Colonic mucosa (tissue), 4 donors: ENCODE results near the gene SPESP1. TPM values are rescaled to one million over a fixed set of nuclear protein-coding genes. Genes with fewer than 3 reads are reported as not detected.
"Not testable (repeated sequence)": the region's sequence is repeated elsewhere in the genome, so short reads cannot be mapped to it uniquely, and the experiment has no call there.

Experiments
- DNase-seq: peaks from one replicate; pipeline ENCODE4 v3.0.0-alpha.2; 2020
- H3K27ac ChIP-seq: fragments of 200-600 bp; one replicate; pipeline ENCODE4 v1.8.0; 2021
- H3K27me3 ChIP-seq: fragments of 200-600 bp; one replicate; pipeline ENCODE4 v1.8.0; 2021
- H3K36me3 ChIP-seq: fragments of 200-600 bp; one replicate; pipeline ENCODE4 v1.8.0; 2021
- H3K4me1 ChIP-seq: fragments of 200-600 bp; one replicate; pipeline ENCODE4 v1.8.0; 2021; ENCODE audit warnings: mild to moderate bottlenecking
- H3K4me3 ChIP-seq: fragments of 200-600 bp; one replicate; pipeline ENCODE4 v1.8.0; 2021
- H3K9ac ChIP-seq, 2 donors: one replicate each; pipeline ENCODE4 v1.7.0; 2013; ENCODE audit warnings: control low read depth in 2 of 2, low read depth in 2 of 2, low read length in 2 of 2
- H3K9me3 ChIP-seq: fragments of 200-600 bp; one replicate; pipeline ENCODE4 v1.8.0; 2021
- CTCF ChIP-seq: fragments of 200-600 bp; IDR thresholded peaks from one replicate; pipeline ENCODE4 v1.8.0; 2022; ENCODE audit warnings: antibody characterized with exemption, mild to moderate bottlenecking
- intact Hi-C: fragments of 100-400 bp; cut with DNase I; formaldehyde crosslinking; loops from one replicate; pipeline ENCODE4 v1.14.1; 2022
- total RNA-seq, 2 donors: library from RNA; stranded (reverse); fragmentation: NEBNext Ultra II Directional in 1 of 2; extraction: Animal tissue kit (Norgen Biotek cat#: 25700) in 1 of 2; gene quantifications; one replicate each; pipeline ENCODE4 v1.2.1, GENCODE V29; 2021
- donor health status: healthy.
- donor health status: DM: no; HTN: no; CAD: no.
- donor health status: DM: no; HTN: no; CAD: no.

Gene SPESP1
- total RNA-seq, 2 donors from 2014 or later, result 4.2 to 5.9 TPM

- H3K4me1 ChIP-seq, result no peaks in the 10 kb centered on the region
- intact Hi-C loops, result no loop called here
- TF ChIP-seq CTCF, result no peak
- no peak for DNase-seq
- no peaks in the 10 kb centered on the region for H3K36me3 ChIP-seq
- H3K4me3 ChIP-seq, result no peak overlapping the region
- H3K27me3 ChIP-seq, result no peaks in the 10 kb centered on the region
- H3K9me3 ChIP-seq, result no peaks in the 10 kb centered on the region
- no peak overlapping the region for H3K9ac ChIP-seq
- no peak overlapping the region for H3K27ac ChIP-seq
Observed at GRCh38 chr15:68958597-68958996, 28.3 kb downstream of the SPESP1 start.

- intact Hi-C loops, result no loop called here
- H3K36me3 ChIP-seq, result no peaks in the 10 kb centered on the region
Observed at GRCh38 chr15:68962465-68962864, 32.1 kb downstream of the SPESP1 start.

GRCh38 chr15:68963719-68964118, 33.4 kb downstream of the SPESP1 start:
- H3K9ac ChIP-seq, H3K9me3 ChIP-seq, H3K27ac ChIP-seq, intact Hi-C loops, H3K4me3 ChIP-seq, DNase-seq, H3K36me3 ChIP-seq, H3K4me1 ChIP-seq, H3K27me3 ChIP-seq: not testable (repeated sequence)

More at GRCh38 chr15:68962465-68962864, 32.1 kb downstream of the SPESP1 start:
- DNase-seq, result no peak
- no peak for TF ChIP-seq CTCF
- H3K4me3 ChIP-seq, result no peak overlapping the region
- no peak overlapping the region for H3K27ac ChIP-seq
- H3K4me1 ChIP-seq, result no peaks in the 10 kb centered on the region
- H3K9me3 ChIP-seq, result no peaks in the 10 kb centered on the region
- H3K27me3 ChIP-seq, result no peaks in the 10 kb centered on the region
- no peak overlapping the region for H3K9ac ChIP-seq

- Histone ChIP-seq H3K27ac (no peak overlapping the region), H3K27me3 (no peaks in the 10 kb centered on the region), H3K9me3 (no peaks in the 10 kb centered on the region), H3K4me1 (no peaks in the 10 kb centered on the region), H3K36me3 (no peaks in the 10 kb centered on the region), H3K4me3 (no peak overlapping the region), H3K9ac (no peak overlapping the region)
- intact Hi-C loops, result no loop called here
- no peak for DNase-seq
- TF ChIP-seq CTCF, result no peak
Observed at GRCh38 chr15:68966996-68967395, 36.7 kb downstream of the SPESP1 start.

- intact Hi-C loops, result no loop called here
- Histone ChIP-seq H3K27ac (no peak overlapping the region), H3K4me3 (no peak overlapping the region), H3K27me3 (no peaks in the 10 kb centered on the region), H3K9ac (no peak overlapping the region), H3K9me3 (no peaks in the 10 kb centered on the region), H3K4me1 (no peaks in the 10 kb centered on the region), H3K36me3 (no peaks in the 10 kb centered on the region)
- DNase-seq, result no peak
- no peak for TF ChIP-seq CTCF
Observed at GRCh38 chr15:68967948-68968347, 37.6 kb downstream of the SPESP1 start.

- Histone ChIP-seq H3K4me1 (no peaks in the 10 kb centered on the region), H3K4me3 (no peak overlapping the region), H3K9me3 (no peaks in the 10 kb centered on the region), H3K36me3 (no peaks in the 10 kb centered on the region), H3K27me3 (no peaks in the 10 kb centered on the region), H3K27ac (no peak overlapping the region), H3K9ac (no peak overlapping the region)
- intact Hi-C loops, result no loop called here
- no peak for TF ChIP-seq CTCF
- no peak for DNase-seq
Observed at GRCh38 chr15:68969298-68969697, 39.0 kb downstream of the SPESP1 start.
